RWPE1 (cell line): Measurements from ENCODE around the gene CFLAR.
A peak's percentile ranks its signal among the peaks of the same experiment; 100 is the strongest.

Experiments
- CTCF ChIA-PET: fragments of 350-600 bp; sonication (Branson Sonifier 250); formaldehyde crosslinking; extraction: SDS; loops from one replicate; lab custom pipeline; 2021; lab: Yijun Ruan, JAX
- POLR2A ChIA-PET: fragments of 400-600 bp; formaldehyde crosslinking; extraction: SDS; loops from one replicate; lab custom pipeline; 2020; ENCODE audit warnings: antibody characterized with exemption; ENCODE audit not compliant: low non-redundant PET; lab: Yijun Ruan, JAX
- DNase-seq: peaks from one replicate; pipeline ENCODE4 v3.0.0; 2012; ENCODE audit warnings: low spot score
- H3K27ac ChIP-seq: fragments of 450-650 bp; 2 replicates; pipeline ENCODE4 v1.5.1; 2017
- TF ChIP-seq, protein P1 (sequence below): fragments of 450-650 bp; conservative IDR thresholded peaks from 2 replicates; pipeline ENCODE4 v1.5.1; 2017; ENCODE audit warnings: low read depth, mild to moderate bottlenecking

CFLAR gene

DNA sequence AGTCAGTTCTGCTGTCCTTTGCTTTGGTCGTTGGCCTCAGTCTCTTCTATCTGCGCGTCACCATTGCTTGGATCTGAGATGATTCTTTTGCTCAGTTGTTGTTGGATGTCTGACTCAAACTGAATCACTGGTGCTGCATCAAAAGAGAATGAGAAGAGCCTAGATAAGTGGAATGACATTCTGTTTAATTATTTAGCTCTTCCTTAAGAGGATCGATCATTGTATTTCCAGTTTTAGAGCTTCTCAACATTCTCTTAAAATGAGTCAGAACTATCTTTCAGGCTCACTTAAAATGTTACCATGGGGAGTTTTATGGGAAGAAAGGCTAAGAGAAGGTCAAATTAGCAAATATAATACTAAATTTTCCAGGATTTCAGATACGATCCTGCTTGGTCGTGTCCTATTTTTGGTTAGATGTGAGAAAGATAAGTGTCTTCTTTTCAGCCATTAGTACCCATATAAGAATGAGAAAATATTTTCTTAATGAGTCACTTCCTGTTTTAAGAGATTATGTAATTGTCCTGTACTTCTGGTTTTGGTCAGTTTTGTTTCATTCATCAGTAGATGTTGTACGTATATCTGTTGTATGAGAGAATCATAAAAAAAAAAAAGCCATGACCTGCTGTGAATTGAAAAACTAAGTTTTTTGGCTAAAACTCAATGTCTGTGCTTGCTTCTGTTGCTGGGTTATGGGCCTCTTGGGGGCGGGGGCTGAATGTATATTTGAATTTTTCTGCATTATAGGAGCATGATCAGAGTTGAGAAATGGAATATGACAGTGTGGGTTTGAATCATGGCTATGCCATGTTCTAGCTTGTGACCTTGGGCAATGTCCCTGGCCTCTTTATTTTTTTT, 35.4 kb downstream of the CFLAR start:
- TF ChIP-seq, protein P1, sequence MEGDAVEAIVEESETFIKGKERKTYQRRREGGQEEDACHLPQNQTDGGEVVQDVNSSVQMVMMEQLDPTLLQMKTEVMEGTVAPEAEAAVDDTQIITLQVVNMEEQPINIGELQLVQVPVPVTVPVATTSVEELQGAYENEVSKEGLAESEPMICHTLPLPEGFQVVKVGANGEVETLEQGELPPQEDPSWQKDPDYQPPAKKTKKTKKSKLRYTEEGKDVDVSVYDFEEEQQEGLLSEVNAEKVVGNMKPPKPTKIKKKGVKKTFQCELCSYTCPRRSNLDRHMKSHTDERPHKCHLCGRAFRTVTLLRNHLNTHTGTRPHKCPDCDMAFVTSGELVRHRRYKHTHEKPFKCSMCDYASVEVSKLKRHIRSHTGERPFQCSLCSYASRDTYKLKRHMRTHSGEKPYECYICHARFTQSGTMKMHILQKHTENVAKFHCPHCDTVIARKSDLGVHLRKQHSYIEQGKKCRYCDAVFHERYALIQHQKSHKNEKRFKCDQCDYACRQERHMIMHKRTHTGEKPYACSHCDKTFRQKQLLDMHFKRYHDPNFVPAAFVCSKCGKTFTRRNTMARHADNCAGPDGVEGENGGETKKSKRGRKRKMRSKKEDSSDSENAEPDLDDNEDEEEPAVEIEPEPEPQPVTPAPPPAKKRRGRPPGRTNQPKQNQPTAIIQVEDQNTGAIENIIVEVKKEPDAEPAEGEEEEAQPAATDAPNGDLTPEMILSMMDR, result no peak
- peak; percentile 77 for DNase-seq
- peak overlapping the region; percentile 91 for H3K27ac ChIP-seq
- CTCF ChIA-PET, result interaction anchor here (0.5 to 0.6 kb wide), 3 partner anchors 187 to 1320 kb away, joined by 3 read pairs; no protein-coding TSS in a partner anchor
- POLR2A ChIA-PET, result no interaction called here

DNA sequence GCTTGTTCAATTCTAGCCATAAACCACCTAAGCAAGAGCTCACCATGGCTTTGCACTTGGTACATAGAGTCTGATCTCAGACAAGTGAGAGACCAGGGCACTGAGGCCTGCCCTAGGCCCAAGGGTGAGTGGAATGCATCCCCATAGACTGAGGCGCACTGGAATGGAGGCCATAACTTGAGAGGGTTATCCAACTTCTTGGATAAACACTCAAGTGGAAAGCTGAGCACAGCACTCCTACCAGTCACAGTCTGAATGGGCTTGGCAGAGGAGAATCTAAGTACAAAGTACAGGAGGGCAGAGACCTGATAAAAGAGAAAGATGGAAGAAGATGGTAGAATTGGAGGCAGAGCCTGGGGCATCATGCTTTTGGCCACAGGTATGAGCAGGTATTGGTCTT, 36.6 kb downstream of the CFLAR start:
- ChIA-PET CTCF (interaction anchor here (0.6 to 1.3 kb wide), 2 partner anchors 34 to 35 kb away, joined by 3 read pairs; no protein-coding TSS in a partner anchor), POLR2A (no interaction called here)
- no peak for DNase-seq
- TF ChIP-seq, protein P1, result no peak
- H3K27ac ChIP-seq, result peak overlapping the region; percentile 90

DNA sequence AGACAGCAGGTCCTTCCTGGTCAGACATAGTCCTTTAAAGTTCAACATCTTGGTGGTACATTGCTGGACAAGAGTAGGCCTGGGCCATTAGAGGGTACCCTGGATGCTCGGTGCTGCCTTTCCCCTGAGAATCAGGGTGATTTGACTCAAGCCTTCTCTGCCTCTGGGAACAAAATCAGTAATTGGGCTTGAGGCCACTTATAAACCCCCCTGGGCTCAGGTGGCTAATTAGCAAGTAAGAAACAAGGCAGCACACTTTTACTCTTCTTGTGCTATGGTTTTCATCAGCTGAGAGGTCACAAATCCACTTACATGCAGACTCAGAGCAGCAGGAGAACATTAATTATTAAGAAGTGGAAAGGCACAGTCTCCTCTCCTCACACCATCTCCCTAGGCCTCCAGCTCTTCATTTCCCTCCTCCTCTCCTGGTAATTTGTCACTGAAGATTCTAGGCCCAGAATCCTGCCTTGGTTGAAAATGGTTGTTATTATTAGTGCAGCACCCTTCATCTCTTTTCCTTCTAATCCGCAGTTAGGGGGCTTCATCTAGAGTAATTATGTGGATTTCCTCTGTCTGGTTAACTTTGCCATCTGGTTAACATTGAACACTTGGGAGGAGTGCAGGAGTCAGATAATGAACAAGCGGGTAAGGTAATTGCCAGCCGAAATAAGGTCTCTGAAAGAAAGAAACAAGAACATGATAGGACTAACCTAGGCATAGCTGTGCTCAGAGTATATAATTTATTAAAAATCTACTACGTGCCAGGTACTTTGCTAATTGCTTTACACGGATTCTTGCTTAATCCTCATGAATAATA, 37.2 kb downstream of the CFLAR start:
- peak overlapping the region; percentile 90; the same call in 1 of the 2 replicates for H3K27ac ChIP-seq
- POLR2A ChIA-PET, result no interaction called here
- no peak for DNase-seq
- TF ChIP-seq, protein P1, result no peak
- CTCF ChIA-PET, result interaction anchor here (0.6 to 1.3 kb wide), 2 partner anchors 34 to 35 kb away, joined by 3 read pairs; no protein-coding TSS in a partner anchor

DNA sequence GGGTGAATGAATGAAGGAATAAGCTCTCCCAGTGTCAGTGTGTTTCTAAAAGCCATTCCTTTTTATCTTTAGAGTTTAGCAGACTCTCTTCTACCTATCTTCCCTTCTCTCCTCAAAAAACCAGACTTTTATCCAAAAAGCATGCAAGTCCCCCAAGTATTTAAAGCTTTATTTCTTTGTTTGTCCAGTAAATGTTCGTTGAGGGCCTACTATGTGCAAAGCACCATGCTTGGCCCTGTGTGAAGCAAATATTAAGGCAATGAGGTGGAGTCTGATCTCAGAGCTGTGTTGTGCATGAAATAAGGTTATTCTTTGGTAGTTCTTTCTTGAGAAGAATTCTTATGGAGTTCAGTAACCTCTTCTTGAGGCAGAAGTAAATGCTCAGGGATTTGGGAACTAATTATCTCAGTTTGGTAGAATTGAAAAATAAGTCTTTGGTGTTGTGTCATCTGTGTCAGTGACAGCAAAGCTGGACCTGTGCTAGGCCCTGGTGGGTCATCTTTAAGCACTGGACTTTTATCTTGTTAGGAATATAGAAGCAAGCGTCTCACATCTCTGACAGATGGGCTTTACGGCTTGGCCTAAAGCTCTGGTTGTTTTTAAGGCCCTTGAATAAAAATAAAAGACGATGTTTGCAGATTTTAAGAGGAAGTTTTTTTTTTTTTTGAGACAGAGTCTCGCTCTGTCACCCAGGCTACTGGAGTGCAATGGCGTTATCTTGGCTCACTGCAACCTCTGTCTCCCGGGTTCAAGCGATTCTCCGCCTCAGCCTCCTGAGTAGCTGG, 38.8 kb downstream of the CFLAR start:
- CTCF ChIA-PET, result interaction anchor here (0.6 to 0.9 kb wide), 4 partner anchors 64 to 254 kb away, joined by 3 to 5 read pairs (median 4); no protein-coding TSS in a partner anchor
- POLR2A ChIA-PET, result no interaction called here
- TF ChIP-seq, protein P1, result no peak
- no peak for DNase-seq
- H3K27ac ChIP-seq, result no peak overlapping the region

DNA sequence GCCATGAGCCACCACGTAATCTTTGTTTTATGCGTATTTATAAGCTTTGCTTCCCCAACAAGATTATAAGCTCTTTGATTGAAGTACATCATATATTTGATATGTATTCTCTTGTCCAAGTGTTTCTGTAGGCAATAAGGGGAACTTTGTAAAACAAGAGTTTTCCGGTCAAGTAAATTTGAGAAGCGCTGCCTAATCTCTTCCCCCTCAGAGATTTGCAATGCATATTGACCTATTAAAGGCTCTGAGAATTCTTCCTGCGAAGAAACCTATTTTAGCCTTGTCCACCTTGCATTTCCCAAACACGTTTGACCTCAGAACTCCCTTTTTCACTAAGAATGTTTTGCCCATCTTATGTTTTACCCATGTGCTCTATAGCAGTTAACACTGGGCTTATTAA, 40.1 kb downstream of the CFLAR start:
- no peak overlapping the region for H3K27ac ChIP-seq
- no peak for DNase-seq
- CTCF ChIA-PET, result no interaction called here
- TF ChIP-seq, protein P1, result no peak
- POLR2A ChIA-PET, result no interaction called here
